Measurements from ENCODE around the gene FAM3A. TPM values are rescaled to one million over a fixed set of nuclear protein-coding genes. Genes with fewer than 3 reads are reported as not detected.
"Not testable (repeated sequence)": the region's sequence is repeated elsewhere in the genome, so short reads cannot be mapped to it uniquely, and the experiment has no call there.

The FAM3A gene, protein sequence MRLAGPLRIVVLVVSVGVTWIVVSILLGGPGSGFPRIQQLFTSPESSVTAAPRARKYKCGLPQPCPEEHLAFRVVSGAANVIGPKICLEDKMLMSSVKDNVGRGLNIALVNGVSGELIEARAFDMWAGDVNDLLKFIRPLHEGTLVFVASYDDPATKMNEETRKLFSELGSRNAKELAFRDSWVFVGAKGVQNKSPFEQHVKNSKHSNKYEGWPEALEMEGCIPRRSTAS
- total RNA-seq (10 to 100 TPM; 26.4 to 40.4 (median 32.7) TPM), polyA plus RNA-seq (10 to 100 TPM; 70.7 to 78.5 TPM)

DNA sequence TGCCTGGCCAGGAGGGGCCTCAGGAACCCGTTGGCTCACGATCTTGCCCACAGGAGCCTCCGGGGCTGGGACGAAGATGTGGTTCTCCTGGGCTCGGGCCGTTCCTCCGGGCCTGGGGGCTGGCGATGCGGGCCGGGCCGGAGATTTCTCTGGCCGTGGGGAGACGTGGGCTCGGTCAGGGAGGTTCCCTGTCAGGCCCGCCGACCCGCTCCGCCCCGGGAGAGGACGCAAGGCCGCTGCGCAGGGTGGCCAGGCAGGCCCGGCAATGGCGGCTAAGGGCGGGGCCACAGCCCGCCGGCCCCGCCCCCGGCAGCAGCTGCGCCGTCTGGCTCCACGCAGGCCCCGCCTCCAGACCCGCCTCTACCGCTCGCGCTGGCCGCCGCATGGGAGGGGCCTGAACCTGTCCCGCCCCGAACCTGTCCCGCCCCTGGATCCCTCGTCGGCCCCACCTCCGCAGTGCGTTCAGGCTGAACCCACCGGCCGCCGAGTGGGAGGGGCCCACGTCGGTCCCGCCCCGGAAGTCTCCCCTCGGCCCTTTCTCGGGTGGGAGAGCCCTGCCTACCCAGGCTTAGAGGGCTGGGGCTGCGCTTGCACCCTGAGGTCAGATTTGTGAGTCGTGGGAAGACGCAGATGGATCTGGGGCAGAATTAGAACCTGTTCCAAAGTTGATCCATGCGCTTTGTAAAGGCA lies at the start of gene FAM3A:
TSS of gene FAM3A (minus strand) at position 267 of the 690 bp plus-strand sequence. CDS start 460 bp downstream, outside the sequence.
- FAIRE-seq, result peak; percentile 59

DNA sequence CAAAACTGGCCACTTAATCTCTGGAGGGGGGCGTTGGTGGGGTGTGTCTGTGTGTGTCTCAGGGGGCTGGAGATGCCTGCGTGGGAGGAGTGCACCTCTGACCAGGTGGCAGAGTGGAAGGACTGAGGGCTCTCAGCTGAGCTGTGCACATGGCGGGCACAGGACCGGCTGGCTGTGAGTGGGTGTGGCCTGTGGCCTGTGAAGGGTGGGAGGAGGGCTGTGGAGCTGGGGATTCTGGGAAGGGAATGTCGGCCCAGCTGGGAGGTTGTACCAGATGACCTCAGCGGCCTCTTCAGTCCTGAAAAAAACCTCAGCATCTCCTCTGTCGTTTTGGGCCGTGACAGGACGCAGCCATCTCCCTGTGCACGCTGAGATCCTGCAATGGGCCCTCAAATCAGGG lies 46.3 kb upstream of the FAM3A start:
- DNase-seq; H3K4me1 ChIP-seq; intact Hi-C loops (cut with DNase I); H3K4me3 ChIP-seq; H3K36me3 ChIP-seq; H3K27ac ChIP-seq; H3K9me3 ChIP-seq; H3K27me3 ChIP-seq; FAIRE-seq: not testable (repeated sequence)
- no CpG with 5 or more reads among the region's 10 CpGs for WGBS, 2 donors
- peak in 2 of 4 donors; percentile 15 to 24 for ATAC-seq

More for the DNA sequence above, at the start of gene FAM3A:
- Histone ChIP-seq H3K27me3 (no peaks in the 10 kb centered on the region), H3K27ac (peak within 1 kb of the TSS; percentile 78 to 88 (median 82)), H3K36me3 (no peaks in the 10 kb centered on the region), H3K9me3 (no peaks in the 10 kb centered on the region), H3K4me1 (no peaks in the 10 kb centered on the region), H3K4me3 (peak within 1 kb of the TSS; percentile 44 to 67 (median 59))
- peak; percentile 91 to 98 (median 94) for DNase-seq
- ATAC-seq, result peak; percentile 87 to 94 (median 92)
- TF ChIP-seq, protein P1, sequence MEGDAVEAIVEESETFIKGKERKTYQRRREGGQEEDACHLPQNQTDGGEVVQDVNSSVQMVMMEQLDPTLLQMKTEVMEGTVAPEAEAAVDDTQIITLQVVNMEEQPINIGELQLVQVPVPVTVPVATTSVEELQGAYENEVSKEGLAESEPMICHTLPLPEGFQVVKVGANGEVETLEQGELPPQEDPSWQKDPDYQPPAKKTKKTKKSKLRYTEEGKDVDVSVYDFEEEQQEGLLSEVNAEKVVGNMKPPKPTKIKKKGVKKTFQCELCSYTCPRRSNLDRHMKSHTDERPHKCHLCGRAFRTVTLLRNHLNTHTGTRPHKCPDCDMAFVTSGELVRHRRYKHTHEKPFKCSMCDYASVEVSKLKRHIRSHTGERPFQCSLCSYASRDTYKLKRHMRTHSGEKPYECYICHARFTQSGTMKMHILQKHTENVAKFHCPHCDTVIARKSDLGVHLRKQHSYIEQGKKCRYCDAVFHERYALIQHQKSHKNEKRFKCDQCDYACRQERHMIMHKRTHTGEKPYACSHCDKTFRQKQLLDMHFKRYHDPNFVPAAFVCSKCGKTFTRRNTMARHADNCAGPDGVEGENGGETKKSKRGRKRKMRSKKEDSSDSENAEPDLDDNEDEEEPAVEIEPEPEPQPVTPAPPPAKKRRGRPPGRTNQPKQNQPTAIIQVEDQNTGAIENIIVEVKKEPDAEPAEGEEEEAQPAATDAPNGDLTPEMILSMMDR (IDR thresholded peaks at IDR 0.05), result no peak
- WGBS, 2 donors, result 0 to 25% methylated on average over 37 to 59 of the region's 59 CpGs
- intact Hi-C loops (cut with DNase I), result no loop called here

DNA sequence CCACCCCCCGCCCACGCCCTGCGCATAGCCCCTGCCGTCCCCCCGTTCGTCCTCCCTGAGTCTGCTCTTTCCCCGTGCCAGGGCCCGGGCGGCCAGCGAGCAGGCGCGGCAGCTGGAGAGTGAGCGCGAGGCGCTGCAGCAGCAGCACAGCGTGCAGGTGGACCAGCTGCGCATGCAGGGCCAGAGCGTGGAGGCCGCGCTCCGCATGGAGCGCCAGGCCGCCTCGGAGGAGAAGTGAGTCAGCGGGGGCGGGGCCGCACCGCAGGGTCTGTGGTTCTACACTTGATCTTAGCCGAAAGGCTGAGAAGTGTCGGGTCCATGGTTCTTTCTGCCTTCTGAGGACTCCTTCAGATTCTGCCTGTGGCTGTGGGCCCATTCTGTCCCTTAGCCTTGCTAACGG lies 44.3 kb upstream of the FAM3A start:
- ATAC-seq, result peak in 1 of 4 donors; percentile 14

DNA sequence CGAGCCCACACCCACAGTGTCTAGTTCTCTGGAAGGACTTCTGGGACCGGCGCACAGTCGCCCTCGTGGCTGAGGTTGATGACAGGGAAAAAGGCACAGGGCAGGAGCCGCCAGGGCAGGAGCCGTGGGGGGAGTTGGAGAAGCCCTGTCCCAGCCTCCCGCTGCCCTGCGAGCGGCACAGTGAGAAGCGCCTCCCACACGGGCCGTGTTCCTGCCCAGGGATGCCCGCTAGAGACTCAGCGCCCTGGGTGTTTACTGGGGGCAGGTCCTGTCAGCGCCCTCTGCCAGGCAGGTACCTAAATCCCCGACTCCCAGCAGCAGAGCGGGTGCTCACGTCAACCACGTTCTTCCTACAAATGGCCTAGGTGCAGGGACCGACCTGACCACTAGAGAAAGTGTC lies 42.9 kb upstream of the FAM3A start:
- H3K4me3 ChIP-seq; FAIRE-seq; H3K27ac ChIP-seq; H3K9me3 ChIP-seq; H3K4me1 ChIP-seq; ATAC-seq; H3K36me3 ChIP-seq; intact Hi-C loops (cut with DNase I); H3K27me3 ChIP-seq: not testable (repeated sequence)
- 87 to 89% methylated on average over 3 to 9 of the region's 21 CpGs for WGBS, 2 donors
- peak in 1 of 6 donors; percentile 21 for DNase-seq

More for the DNA sequence above, 44.3 kb upstream of the FAM3A start:
- peak in 1 of 6 donors; percentile 9 for DNase-seq
- H3K27ac ChIP-seq; H3K4me3 ChIP-seq; H3K36me3 ChIP-seq; H3K27me3 ChIP-seq; intact Hi-C loops (cut with DNase I); H3K9me3 ChIP-seq; H3K4me1 ChIP-seq; FAIRE-seq: not testable (repeated sequence)
- WGBS, 2 donors, result 64 to 72% methylated on average over 10 to 13 of the region's 31 CpGs

DNA sequence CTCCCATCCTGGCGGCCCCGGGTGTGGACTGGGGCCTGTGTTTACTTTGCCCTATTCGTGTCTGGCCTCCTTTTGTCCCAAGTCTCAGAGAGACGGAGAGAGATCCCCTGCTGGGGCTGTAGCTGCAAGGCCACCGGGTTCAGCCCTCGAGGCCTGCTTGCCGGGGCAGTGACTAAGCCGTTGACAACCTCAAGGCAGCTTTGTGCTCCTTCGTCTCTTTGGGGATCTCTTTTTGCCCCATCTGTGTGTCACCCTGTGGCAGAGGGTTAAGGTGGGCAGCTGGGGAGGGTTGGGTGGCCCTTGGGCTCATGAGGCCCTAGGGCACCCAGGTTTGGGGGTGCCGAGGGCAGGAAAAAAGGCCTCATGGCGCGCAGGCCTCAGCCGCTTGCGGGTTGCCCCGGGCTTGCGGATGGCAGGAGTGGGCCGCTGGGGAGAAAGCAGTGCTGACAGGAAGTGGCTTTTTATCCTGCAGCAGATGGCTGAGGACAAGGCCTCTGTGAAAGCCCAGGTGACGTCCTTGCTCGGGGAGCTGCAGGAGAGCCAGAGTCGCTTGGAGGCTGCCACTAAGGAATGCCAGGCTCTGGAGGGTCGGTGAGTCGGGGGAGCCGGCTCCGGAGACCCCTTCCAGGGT lies 42.1 kb upstream of the FAM3A start:
- DNase-seq; H3K9me3 ChIP-seq; H3K27ac ChIP-seq; H3K36me3 ChIP-seq; H3K4me1 ChIP-seq; FAIRE-seq; intact Hi-C loops (cut with DNase I); H3K4me3 ChIP-seq; ATAC-seq; H3K27me3 ChIP-seq: not testable (repeated sequence)
- WGBS, 2 donors, result 78 to 90% methylated on average over 4 to 5 of the region's 24 CpGs

DNA sequence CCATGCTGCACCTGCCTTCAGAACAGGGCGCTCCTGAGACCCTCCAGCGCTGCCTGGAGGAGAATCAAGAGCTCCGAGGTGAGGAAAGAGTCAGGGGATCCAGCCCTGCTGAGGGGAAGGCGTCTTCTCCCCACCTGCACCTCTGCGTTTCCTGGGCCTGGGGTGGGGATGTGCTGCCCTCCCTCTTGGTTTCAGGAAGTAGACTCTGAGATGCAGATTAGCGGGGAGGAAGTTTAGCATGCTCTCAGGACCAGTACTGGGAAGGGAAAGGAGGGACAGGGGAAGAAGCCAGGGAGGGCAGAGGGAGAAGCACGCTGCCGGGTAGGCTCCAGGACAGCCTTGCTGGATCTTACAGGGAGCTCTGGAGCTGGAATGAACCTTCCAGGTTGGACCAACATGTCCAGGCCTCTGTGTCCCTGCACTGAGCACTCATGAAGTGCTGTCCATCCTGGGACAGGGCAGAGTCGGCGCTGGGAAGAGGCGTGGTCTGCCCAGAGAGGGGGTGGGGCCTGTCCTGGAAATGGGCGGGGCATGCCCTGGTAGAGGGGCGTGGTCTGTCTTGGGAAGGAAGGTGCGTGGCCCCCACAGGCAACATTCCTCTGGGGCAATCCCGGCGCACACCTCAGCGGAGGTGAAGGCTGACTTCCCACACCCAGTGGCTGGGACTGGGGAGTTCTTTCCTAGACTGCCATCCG lies 36.2 kb upstream of the FAM3A start:
- DNase-seq; H3K4me1 ChIP-seq; H3K27ac ChIP-seq; H3K4me3 ChIP-seq; H3K36me3 ChIP-seq; H3K27me3 ChIP-seq; H3K9me3 ChIP-seq; intact Hi-C loops (cut with DNase I); ATAC-seq; FAIRE-seq: not testable (repeated sequence)
- 68 to 92% methylated on average over 9 of the region's 18 CpGs for WGBS, 2 donors

DNA sequence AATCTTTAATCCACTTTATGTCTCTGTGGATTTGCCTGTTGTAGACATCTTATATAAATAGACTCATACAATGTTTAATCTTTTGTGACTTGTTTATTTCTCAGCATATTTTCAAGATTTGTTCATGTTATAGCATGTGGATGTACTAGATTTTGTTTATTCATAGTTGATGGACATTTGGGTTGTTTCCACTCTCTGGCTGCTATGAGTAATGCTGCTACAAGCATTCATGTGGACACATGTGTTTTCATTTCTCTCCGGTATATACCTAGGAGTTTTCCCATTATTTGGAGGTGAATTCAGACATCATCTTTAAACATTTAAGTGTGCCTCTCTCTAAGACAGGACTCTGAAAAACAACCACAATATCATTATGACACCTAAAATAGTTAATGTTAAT lies 33.7 kb upstream of the FAM3A start:
- Histone ChIP-seq H3K27ac (no peak overlapping the region), H3K9me3 (no peaks in the 10 kb centered on the region), H3K36me3 (no peaks in the 10 kb centered on the region), H3K27me3 (peaks cover 0 to 7% (median 0%) of the 10 kb centered on the region in 4 donors), H3K4me1 (peaks cover 0 to 6% (median 0%) of the 10 kb centered on the region in 3 donors), H3K4me3 (no peak overlapping the region)
- WGBS, 2 donors, result 54 to 87% methylated on average over 1 of the region's 1 CpG
- intact Hi-C loops (cut with DNase I), result no loop called here
- ATAC-seq (no peak), DNase-seq (no peak), FAIRE-seq (no peak)
- TF ChIP-seq, protein P1 (IDR thresholded peaks at IDR 0.05), result no peak
